ENCODE data around the gene NAIF1.
"Not testable (repeated sequence)": the region's sequence is repeated elsewhere in the genome, so short reads cannot be mapped to it uniquely, and the experiment has no call there.

Gene NAIF1

GRCh38 chr9:128085943-128086342 is 18.8 kb upstream of the NAIF1 start:
- DNase-seq (ENCODE audit: low read depth in 2 of 3, low spot score in 2 of 3): no peak

GRCh38 chr9:128084746-128085145 is 17.6 kb upstream of the NAIF1 start:
- DNase-seq (ENCODE audit: low read depth in 2 of 3, low spot score in 2 of 3): no peak

DNA sequence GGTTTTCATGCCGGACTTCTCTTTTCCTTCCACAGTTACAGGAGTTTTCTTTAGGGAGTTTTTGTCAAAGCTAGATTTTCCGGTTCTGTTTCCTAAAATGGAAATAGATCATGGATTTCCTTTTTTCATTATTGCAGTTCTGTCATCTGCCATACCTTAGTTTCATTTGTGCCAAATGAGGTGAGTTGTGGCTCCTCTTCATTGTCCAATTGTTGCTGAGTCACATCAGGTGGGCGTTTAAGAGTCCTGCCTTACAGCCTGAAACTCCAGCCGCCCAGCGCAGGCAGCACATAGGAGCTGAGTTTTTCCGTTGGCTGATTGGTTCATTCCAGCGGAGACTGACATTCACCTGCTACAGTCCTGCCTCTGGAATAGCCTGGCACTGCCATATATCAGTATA is 15.0 kb upstream of the NAIF1 start:
- no peak for DNase-seq (ENCODE audit: low read depth in 2 of 3, low spot score in 2 of 3)

- no peak for DNase-seq (ENCODE audit: low read depth in 2 of 3, low spot score in 2 of 3)
These were observed 13.9 kb upstream of the NAIF1 start for GRCh38 chr9:128081056-128081455.

DNA sequence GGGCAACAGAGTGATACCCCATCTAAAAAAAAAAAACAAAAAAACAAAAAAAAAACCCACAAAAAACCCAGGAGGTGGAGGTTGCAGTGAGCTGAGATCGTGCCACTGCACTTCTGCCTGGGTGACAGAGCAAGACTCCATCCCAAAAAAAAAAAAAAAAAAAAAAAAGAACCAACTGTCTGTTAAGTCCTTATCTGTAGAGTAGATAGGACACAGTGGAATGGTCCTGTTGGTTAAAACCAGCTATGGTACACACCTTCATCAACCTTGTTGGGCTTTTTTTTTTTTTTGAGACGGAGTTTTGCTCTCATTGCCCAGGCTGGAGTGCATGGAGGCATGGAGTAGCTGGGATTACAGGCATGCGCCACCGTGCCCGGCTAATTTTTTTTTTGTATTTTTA is 13.1 kb upstream of the NAIF1 start:
- DNase-seq (ENCODE audit: low read depth in 2 of 3, low spot score in 2 of 3): no peak

DNA sequence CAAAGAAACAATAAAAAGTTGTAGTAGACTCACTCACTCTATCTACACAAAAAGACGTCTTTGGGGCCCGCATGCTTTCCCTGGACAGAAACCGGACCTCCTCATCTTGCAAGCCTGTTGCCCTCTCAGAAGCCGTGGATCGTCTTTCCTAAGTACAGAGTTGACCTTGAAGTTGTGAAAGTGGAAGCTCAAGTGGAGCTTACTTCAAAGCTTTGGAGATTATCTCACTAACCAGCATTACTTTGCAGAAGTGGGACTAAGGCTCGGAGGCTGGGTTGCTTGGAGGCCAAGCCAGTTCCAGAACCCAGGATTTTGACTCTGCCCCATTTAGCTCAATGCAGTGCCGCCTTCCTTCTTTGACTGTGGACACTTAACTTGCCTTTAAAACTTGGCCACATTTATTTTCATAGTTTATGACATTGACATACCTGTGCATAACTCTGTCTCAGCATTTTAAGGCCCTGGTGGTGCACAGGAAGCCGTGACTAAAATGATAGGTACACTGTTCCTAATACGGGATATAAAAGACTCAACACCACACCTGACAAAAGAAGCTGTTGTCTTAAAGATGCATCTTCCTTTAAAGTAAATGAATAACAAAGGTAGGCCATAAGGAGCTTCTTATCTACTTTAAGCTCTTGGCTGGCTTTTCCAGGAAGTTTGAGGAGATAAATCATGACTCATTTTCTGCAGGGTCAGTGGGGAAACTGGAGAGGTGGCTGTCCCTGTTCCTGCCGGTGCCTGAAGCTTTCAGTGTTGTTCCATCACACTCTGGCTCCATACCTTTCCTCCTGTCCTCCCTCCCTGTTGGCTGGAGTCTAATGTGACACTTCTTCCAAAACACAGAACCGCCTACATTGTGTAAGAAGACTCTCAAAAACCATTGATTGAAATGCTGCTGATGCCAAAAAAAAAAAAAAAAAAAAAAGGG is 11.6 kb upstream of the NAIF1 start:
- DNase-seq (ENCODE audit: low read depth in 2 of 3, low spot score in 2 of 3): no peak

- no peak for DNase-seq (ENCODE audit: low read depth in 2 of 3, low spot score in 2 of 3)
These were observed 10.9 kb upstream of the NAIF1 start for GRCh38 chr9:128077847-128078503.

DNA sequence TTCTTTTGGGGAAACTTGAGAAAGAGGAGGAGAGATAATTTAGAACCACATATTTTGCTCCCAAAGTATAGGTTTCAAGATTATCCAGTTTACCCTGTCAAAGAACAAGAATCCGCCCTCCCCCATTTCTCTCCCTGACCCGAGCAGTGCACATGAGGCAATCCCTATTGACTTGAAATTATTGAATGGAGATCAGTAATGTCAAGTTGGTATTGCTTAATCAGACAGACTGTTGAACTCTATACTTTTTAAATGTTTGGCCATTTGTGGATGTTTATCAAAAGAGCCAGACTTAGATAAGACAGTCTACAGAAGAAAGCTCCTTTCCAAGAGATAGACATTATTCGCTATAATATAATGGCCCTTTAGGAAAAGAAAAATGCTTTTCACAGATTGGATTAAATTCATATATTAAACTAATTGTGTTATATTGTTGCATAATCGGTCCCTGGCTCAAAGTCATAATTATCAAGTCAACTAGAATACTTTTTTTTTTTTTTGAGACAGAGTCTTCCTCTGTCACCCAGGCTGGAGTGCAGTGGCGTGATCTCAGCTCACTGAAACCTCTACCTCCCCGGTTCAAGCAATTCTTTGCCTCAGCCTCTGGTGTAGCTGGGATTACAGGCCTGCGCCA is 6.2 kb upstream of the NAIF1 start:
- no peak for DNase-seq (ENCODE audit: low read depth in 2 of 3, low spot score in 2 of 3)

- DNase-seq (ENCODE audit: low read depth in 2 of 3, low spot score in 2 of 3): no peak
These were observed 5.3 kb upstream of the NAIF1 start for GRCh38 chr9:128072144-128073021.

DNA sequence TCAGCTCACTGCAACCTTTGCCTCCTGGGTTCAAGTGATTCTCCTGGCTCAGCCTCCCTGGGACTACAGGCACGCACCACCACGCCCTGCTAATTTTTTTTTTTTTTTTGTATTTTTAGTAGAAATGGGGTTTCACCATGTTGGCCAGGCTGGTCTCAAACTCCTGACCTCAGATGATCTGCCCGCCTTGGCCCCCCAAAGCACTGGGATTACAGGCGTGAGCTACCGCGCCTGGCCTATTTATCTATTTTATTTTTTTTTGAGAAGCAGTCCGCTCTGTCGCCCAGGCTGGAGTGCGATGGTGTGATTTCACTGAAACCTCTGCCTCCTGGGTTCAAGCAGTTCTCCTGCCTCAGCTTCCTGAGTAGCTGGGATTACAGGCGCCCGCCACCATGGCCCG is 4.4 kb upstream of the NAIF1 start:
- not testable (repeated sequence) for DNase-seq (ENCODE audit: low read depth in 2 of 3, low spot score in 2 of 3)

DNA sequence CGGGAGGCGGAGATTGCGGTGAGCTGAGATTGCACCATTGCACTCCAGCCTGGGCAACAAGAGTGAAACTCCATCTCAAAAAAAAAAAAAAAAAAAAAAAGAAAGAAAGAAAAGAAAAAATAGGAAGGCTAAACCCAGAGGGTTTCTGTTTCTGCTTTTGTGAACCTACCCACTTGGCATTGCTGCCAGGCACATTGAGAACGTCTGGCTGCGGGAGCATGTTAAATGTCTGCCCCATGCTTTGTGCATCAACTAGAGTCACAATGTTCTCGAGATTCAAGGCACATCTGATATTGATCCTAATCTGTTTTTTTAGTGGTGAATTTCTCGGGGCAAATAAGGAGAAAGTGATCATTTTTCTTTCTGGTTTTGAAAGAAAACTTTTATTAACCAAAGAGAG is 3.8 kb upstream of the NAIF1 start:
- no peak for DNase-seq (ENCODE audit: low read depth in 2 of 3, low spot score in 2 of 3)

DNA sequence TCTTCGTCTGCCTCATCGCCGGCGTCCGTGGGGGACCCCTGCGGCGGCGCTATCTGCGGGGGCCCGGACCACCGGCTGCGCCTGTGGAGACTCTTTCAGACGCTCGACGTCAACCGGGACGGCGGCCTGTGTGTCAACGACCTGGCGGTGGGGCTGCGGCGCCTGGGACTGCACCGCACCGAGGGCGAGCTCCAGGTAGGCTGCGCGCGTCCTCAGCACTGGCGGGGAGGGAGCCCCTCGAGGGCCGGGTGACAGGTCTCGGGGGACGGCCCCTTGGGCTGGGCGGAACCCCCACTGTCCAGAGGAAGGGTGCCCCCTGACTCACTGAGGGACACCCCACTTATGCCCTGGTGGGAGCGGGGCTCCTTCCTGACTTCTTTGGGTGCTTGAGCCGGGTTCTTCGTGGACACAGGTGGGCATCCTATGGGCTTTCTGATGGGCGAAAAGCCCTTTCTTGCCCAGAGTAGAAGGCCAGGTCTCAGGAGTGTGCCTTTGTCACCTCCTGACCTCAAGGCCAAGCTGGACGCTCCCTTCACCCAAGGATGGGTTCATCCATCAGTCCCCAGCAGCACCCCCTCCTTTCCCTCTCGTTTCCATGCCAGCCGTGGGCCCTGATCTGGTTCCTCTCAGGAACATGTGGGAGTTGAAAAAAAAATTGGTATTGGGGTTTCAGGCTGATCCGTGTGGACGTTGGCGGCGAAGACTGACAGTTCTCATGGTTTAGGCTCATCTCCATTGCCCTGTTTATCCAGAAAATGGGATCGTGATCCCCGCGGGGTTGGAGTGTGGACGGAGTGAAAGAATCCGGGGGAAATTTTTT is 1.5 kb upstream of the NAIF1 start:
- no peak for DNase-seq (ENCODE audit: low read depth in 2 of 3, low spot score in 2 of 3)

DNA sequence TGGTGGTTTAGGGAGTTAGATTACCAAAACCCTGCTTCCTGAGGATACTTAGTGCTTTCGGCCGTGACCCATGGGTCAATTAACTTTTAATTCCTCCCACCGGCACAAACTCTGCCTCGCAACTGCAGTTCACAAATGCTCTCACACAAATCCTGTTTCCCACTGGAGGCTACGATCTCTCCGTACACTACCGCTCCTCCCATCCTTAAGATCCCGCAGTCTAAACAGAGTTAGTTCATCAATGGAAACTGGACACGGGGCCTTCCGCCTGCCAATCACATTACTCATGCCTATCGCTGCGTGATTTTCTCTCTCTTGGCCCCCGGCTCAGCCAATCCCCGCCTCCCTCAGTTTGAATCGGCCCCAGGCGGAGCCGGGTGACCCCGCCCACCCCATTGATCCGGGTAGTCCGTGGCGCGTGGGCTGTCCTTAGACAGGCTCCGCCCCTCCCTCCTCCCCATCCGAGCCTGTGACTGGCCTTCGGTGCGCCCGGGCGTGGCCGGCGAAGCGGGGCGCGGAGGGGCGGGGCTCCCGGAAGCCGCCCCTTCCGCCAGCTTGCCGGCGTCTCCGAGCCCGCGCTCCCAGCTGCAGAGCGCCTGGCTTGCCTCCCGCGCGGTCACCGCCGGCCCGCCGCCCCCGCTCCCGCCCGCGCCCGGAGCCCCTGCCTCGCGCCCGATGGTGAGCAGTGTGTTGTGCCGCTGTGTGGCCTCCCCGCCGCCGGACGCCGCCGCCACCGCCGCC is 695 bp upstream of the NAIF1 start, which contains the start of gene SLC25A25:
Gene SLC25A25 (plus strand): TSS at position 588 of the 741 bp plus-strand sequence. CDS start 88 bp downstream, at position 676.
- DNase-seq (ENCODE audit: low read depth in 2 of 3, low spot score in 2 of 3): peak; percentile 98 to 100 (median 99)

- no peak for DNase-seq (ENCODE audit: low read depth in 2 of 3, low spot score in 2 of 3)
These were observed 1.0 kb downstream of the NAIF1 start for GRCh38 chr9:128065907-128066712.

GRCh38 chr9:128062846-128063831 is 4.0 kb downstream of the NAIF1 start:
- DNase-seq (ENCODE audit: low read depth in 2 of 3, low spot score in 2 of 3): no peak

DNA sequence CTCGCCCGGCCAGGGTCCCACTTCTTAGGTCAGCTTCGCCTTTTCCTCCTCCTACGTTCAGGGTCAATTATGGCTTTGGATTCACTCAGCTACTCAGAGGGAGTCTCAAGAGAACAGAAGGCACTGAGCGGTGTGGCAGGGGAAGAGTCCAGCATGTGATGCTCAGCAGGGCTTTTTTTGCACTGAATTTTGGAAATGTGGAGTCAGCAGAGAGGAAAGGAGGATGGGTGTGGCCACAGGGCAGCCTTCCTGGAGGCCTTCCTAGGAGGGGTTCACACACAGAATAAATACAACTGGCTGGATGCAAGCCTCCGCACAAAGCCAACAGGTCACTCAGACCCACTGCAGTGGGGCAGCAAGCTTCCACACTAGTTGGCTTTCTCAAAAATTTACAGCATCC is 4.8 kb downstream of the NAIF1 start:
- no peak for DNase-seq (ENCODE audit: low read depth in 2 of 3, low spot score in 2 of 3)

DNA sequence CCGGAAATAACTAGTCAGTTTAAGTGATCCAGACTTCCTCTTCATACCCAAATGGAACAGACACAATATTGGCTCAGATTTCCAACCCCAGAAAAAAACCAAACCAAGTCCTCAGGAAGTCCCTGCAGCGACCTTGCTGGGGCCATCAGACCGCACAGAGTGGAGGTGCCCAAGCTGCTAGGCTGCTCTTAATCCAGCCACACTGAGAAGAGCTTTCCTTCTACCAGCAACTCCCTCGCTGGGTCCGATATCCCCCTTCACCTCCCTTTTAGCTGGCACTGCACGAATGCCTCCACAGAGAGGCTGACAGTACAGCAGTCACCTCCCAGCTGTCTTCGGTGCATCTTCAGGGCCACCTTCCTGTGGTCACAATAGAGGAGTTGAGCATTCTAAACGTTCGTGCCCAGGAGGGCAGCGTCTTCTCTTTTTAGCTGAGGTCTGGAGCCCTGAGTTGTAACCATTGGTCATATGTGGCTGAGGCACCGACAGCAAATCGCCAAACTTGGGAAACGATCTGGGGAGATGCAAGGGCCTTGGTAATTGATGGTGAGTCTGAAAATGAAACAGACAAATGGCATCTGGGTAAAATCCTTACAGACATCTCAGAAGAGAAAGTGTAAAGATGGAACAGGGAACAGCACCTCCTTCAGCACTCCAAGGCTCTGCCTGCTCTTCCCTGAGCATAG is 5.7 kb downstream of the NAIF1 start:
- no peak for DNase-seq (ENCODE audit: low read depth in 2 of 3, low spot score in 2 of 3)

All from activated CD8-positive, alpha-beta memory T cell treated with anti-CD3 and anti-CD28 coated beads for 48 hours (primary cell).